Endodermal cell (in vitro differentiated cells): ENCODE measurements around the gene KCNV2. TPM values are rescaled to one million over a fixed set of nuclear protein-coding genes. Genes with fewer than 3 reads are reported as not detected.

Source experiments
- DNase-seq: peaks from one replicate; pipeline ENCODE4 v3.0.0-alpha.2; 2017
- H3K27ac ChIP-seq: 2 replicates; pipeline ENCODE4 v1.5.1; 2013; ENCODE audit warnings: mild to moderate bottlenecking, low read depth, low read length, moderate library complexity
- H3K27me3 ChIP-seq: 2 replicates; pipeline ENCODE4 v1.6.1; 2013; ENCODE audit warnings: mild to moderate bottlenecking, low read length, moderate library complexity; ENCODE audit not compliant: insufficient read depth, control insufficient read depth, poor library complexity, severe bottlenecking
- H3K36me3 ChIP-seq: 2 replicates; pipeline ENCODE4 v1.7.0; 2013; ENCODE audit warnings: mild to moderate bottlenecking, low read length, moderate library complexity; ENCODE audit not compliant: control insufficient read depth, insufficient read depth
- H3K4me1 ChIP-seq: one replicate; pipeline ENCODE4 v1.7.0; 2013; ENCODE audit warnings: low read length; ENCODE audit not compliant: control insufficient read depth, insufficient read depth
- H3K4me3 ChIP-seq: 2 replicates; pipeline ENCODE4 v1.5.1; 2013; ENCODE audit warnings: mild to moderate bottlenecking, low read length, moderate library complexity
- H3K9ac ChIP-seq: 2 replicates; pipeline ENCODE4 v1.6.1; 2013; ENCODE audit warnings: mild to moderate bottlenecking, low read length, moderate library complexity; ENCODE audit not compliant: poor library complexity, severe bottlenecking; ENCODE audit errors: extremely low read depth
- H3K9me3 ChIP-seq: 2 replicates; pipeline ENCODE4 v1.6.1; 2013; ENCODE audit warnings: mild to moderate bottlenecking, low read length, moderate library complexity; ENCODE audit not compliant: control insufficient read depth
- H3K27ac Mint-ChIP-seq: 2 replicates; pipeline ENCODE4 v1.8.0; 2020; ENCODE audit warnings: mixed read lengths
- H3K27me3 Mint-ChIP-seq: 2 replicates; pipeline ENCODE4 v1.8.0; 2021; ENCODE audit warnings: mild to moderate bottlenecking, mixed read lengths; ENCODE audit not compliant: insufficient read depth
- H3K36me3 Mint-ChIP-seq: 2 replicates; pipeline ENCODE4 v1.8.0; 2020; ENCODE audit warnings: low read depth, mixed read lengths
- H3K4me1 Mint-ChIP-seq: 2 replicates; pipeline ENCODE4 v1.8.0; 2020; ENCODE audit warnings: mixed read lengths
- H3K4me3 Mint-ChIP-seq: 2 replicates; pipeline ENCODE4 v1.8.0; 2020; ENCODE audit warnings: mild to moderate bottlenecking, moderate library complexity, mixed read lengths
- H3K9me3 Mint-ChIP-seq: 2 replicates; pipeline ENCODE4 v1.8.0; 2020; ENCODE audit warnings: mild to moderate bottlenecking, mixed read lengths
- CTCF ChIP-seq: fragments of 200-600 bp; sonication (generic); conservative IDR thresholded peaks from 2 replicates; pipeline ENCODE4 v1.5.0; 2021; ENCODE audit warnings: antibody characterized with exemption, mild to moderate bottlenecking
- WGBS, 2 experiments: methylation state at CpG; one replicate each; pipeline versions ENCODE4 v1.1.5 to v1.1.7; 2013; ENCODE audit warnings: missing lambda C conversion rate in 2 of 2, mixed read lengths in 1 of 2; ENCODE audit not compliant: insufficient coverage in 1 of 2, insufficient read length in 1 of 2; 5-methylcytosine and 5-hydroxymethylcytosine counted together
- total RNA-seq, 2 donors: library from RNA; stranded (reverse); fragmentation: NEBNext Ultra II Directional in 1 of 2; extraction: Animal tissue kit (Norgen Biotek cat#: 25700) in 1 of 2; gene quantifications; 2 replicates in 1 of 2; 3 replicates in 1 of 2; pipeline ENCODE4 v1.2.1, GENCODE V29; 2021

Gene KCNV2
- total RNA-seq, 2 donors from 2014 or later, result 1.2 to 2.0 TPM

DNA sequence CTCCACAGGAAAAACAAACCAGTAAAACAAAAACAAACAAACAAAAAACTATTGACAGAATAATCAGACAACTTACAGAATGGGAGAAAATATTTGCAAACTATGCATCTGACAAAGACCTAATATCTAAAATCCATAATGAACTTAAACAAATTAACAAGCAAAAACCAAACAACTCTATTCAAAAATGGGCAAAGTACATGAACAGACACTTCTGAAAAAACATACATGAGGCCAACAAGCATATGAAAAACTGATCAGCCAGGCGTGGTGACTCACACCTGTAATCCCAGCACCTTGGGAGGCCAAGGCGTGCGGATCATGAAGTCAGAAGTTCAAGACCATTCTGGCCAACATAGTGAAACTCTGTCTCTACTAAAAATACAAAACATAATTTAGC lies 60.1 kb downstream of the KCNV2 start:
- H3K27ac ChIP-seq, result no peak overlapping the region
- no peak for DNase-seq
- peaks cover 95% of the 10 kb centered on the region for H3K36me3 ChIP-seq
- peaks cover 82% of the 10 kb centered on the region for H3K9me3 ChIP-seq
- H3K36me3 Mint-ChIP-seq, result peaks cover 96% of the 10 kb centered on the region
- TF ChIP-seq CTCF, result no peak
- no peaks in the 10 kb centered on the region for H3K27me3 ChIP-seq
- H3K4me1 ChIP-seq, result no peaks in the 10 kb centered on the region
- no peak overlapping the region for H3K4me3 Mint-ChIP-seq
- H3K9ac ChIP-seq, result no peak overlapping the region
- H3K27ac Mint-ChIP-seq, result no peak overlapping the region
- WGBS, 2 experiments, result 86 to 99% methylated on average over 3 of the region's 3 CpGs
- peaks cover 72% of the 10 kb centered on the region for H3K9me3 Mint-ChIP-seq
- H3K4me1 Mint-ChIP-seq, result peaks cover 2% of the 10 kb centered on the region
- H3K27me3 Mint-ChIP-seq, result no peaks in the 10 kb centered on the region
- H3K4me3 ChIP-seq, result peak overlapping the region; percentile 70

- Histone ChIP-seq H3K27me3 (no peaks in the 10 kb centered on the region), H3K36me3 (peaks cover 95% of the 10 kb centered on the region)
- H3K9me3 Mint-ChIP-seq, result peaks cover 59% of the 10 kb centered on the region
Measured at GRCh38 chr9:2778816-2779215, 61.5 kb downstream of the KCNV2 start.

More at GRCh38 chr9:2778816-2779215, 61.5 kb downstream of the KCNV2 start:
- Mint-ChIP-seq H3K27me3 (no peaks in the 10 kb centered on the region), H3K4me3 (no peak overlapping the region), H3K36me3 (peaks cover 96% of the 10 kb centered on the region), H3K4me1 (no peaks in the 10 kb centered on the region), H3K27ac (no peak overlapping the region)
- WGBS, 2 experiments, result 76 to 92% methylated on average over 2 of the region's 2 CpGs
- H3K4me1 ChIP-seq, result no peaks in the 10 kb centered on the region
- TF ChIP-seq CTCF, result no peak
- peaks cover 71% of the 10 kb centered on the region for H3K9me3 ChIP-seq
- H3K9ac ChIP-seq, result no peak overlapping the region
- H3K27ac ChIP-seq, result no peak overlapping the region
- no peak for DNase-seq
- peak overlapping the region; percentile 50 for H3K4me3 ChIP-seq

Other genes starting within 250 kb of the KCNV2 start
- gene VLDLR, start 95.7 kb upstream of the KCNV2 start, total RNA-seq, result 10 to 100 TPM; 29.5 to 38.7 TPM
- 10 to 100 TPM; 69.5 to 87.0 TPM for gene PUM3, start 126.6 kb downstream of the KCNV2 start, total RNA-seq